A673 (cell line): Measurements from ENCODE around the gene RGS21. TPM values are rescaled to one million over a fixed set of nuclear protein-coding genes. Genes with fewer than 3 reads are reported as not detected.

Source experiments
- BruUV-seq: library from RNA; stranded (reverse); fragments of 400-500 nt; replicated peaks from 2 replicates; lab custom pipeline; 2021; lab: Mats Ljungman, UMichigan
- CTCF ChIA-PET: fragments of 300-600 bp; sonication (Branson Sonifier 250); formaldehyde crosslinking; loops from one replicate; lab custom pipeline; 2022; ENCODE audit warnings: antibody characterized with exemption; lab: Charles Lee
- POLR2A ChIA-PET: fragments of 300-600 bp; sonication (Branson Sonifier 250); formaldehyde crosslinking; loops from one replicate; lab custom pipeline; 2022; ENCODE audit warnings: antibody characterized with exemption; ENCODE audit not compliant: low non-redundant PET; lab: Charles Lee
- DNase-seq: peaks from one replicate; pipeline ENCODE4 v3.0.0-alpha.2; 2015; ENCODE audit warnings: low spot score
- H3K27ac ChIP-seq: fragments of 200-600 bp; sonication (generic); 2 replicates; pipeline ENCODE4 v1.5.1; 2016; ENCODE audit warnings: mixed run types, low read depth, mild to moderate bottlenecking, mixed read lengths, antibody characterized with exemption, low read length; ENCODE audit not compliant: poor library complexity, severe bottlenecking
- H3K27me3 ChIP-seq: fragments of 200-600 bp; sonication (generic); replicated peaks from 2 replicates; pipeline ENCODE4 v1.6.1; 2017; ENCODE audit warnings: mixed run types, low read depth, mild to moderate bottlenecking, mixed read lengths, antibody characterized with exemption, low read length; ENCODE audit not compliant: insufficient read depth, poor library complexity
- H3K36me3 ChIP-seq: fragments of 200-600 bp; sonication (generic); 2 replicates; pipeline ENCODE4 v1.6.1; 2016; ENCODE audit warnings: mixed run types, mild to moderate bottlenecking, mixed read lengths, antibody characterized with exemption, low read length; ENCODE audit not compliant: insufficient read depth, poor library complexity, severe bottlenecking
- H3K4me1 ChIP-seq: fragments of 200-600 bp; sonication (generic); 2 replicates; pipeline ENCODE4 v1.6.1; 2017; ENCODE audit warnings: mixed run types, mild to moderate bottlenecking, mixed read lengths, antibody characterized with exemption, low read length; ENCODE audit not compliant: insufficient read depth, poor library complexity, severe bottlenecking
- H3K4me3 ChIP-seq: fragments of 200-600 bp; sonication (generic); 2 replicates; pipeline ENCODE4 v1.5.1; 2016; ENCODE audit warnings: low read depth, mixed run types, mild to moderate bottlenecking, mixed read lengths, low read length; ENCODE audit not compliant: poor library complexity, severe bottlenecking
- H3K9me3 ChIP-seq: fragments of 200-600 bp; sonication (generic); 2 replicates; pipeline ENCODE4 v1.6.1; 2016; ENCODE audit warnings: mixed run types, low read depth, mild to moderate bottlenecking, mixed read lengths, antibody characterized with exemption, low read length; ENCODE audit not compliant: poor library complexity, severe bottlenecking
- EZH2 ChIP-seq: fragments of 200-600 bp; sonication (generic); IDR thresholded peaks from 2 replicates; pipeline ENCODE4 v1.6.1; 2017; ENCODE audit warnings: borderline replicate concordance, low read depth, mild to moderate bottlenecking, mixed read lengths, antibody characterized with exemption, low read length; ENCODE audit not compliant: poor library complexity, severe bottlenecking
- intact Hi-C: fragments of 100-400 bp; cut with micrococcal nuclease; formaldehyde crosslinking; loops from one replicate; pipeline ENCODE4 v1.10.0; 2022; ENCODE audit not compliant: unreplicated experiment
- total RNA-seq: library from RNA; stranded (reverse); gene quantifications from 2 replicates; pipeline ENCODE4 v1.2.3, GENCODE V29; 2021
- TF ChIP-seq, protein P1 (sequence below): fragments of 300-800, 200-600 bp; sonication (generic); conservative IDR thresholded peaks from 2 replicates; pipeline ENCODE4 v1.5.1; 2017; ENCODE audit warnings: low read depth, mild to moderate bottlenecking, antibody characterized with exemption, low read length, moderate library complexity, mixed read lengths

The RGS21 gene
- total RNA-seq, 1 experiment from 2014 or later, result 0.43 TPM

GRCh38 chr1:192327997-192328396, 11.2 kb downstream of the RGS21 start:
- TF ChIP-seq, protein P1, sequence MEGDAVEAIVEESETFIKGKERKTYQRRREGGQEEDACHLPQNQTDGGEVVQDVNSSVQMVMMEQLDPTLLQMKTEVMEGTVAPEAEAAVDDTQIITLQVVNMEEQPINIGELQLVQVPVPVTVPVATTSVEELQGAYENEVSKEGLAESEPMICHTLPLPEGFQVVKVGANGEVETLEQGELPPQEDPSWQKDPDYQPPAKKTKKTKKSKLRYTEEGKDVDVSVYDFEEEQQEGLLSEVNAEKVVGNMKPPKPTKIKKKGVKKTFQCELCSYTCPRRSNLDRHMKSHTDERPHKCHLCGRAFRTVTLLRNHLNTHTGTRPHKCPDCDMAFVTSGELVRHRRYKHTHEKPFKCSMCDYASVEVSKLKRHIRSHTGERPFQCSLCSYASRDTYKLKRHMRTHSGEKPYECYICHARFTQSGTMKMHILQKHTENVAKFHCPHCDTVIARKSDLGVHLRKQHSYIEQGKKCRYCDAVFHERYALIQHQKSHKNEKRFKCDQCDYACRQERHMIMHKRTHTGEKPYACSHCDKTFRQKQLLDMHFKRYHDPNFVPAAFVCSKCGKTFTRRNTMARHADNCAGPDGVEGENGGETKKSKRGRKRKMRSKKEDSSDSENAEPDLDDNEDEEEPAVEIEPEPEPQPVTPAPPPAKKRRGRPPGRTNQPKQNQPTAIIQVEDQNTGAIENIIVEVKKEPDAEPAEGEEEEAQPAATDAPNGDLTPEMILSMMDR, result no peak
- TF ChIP-seq EZH2, result no peak
- BruUV-seq, result no TSS peak

GRCh38 chr1:192342842-192343241, 26.1 kb downstream of the RGS21 start:
- TF ChIP-seq, protein P1, result no peak
- TF ChIP-seq EZH2, result no peak
- Histone ChIP-seq H3K27ac (peak overlapping the region; percentile 43), H3K4me3 (peak overlapping the region; percentile 20), H3K27me3 (no peaks in the 10 kb centered on the region), H3K4me1 (peaks cover 22% of the 10 kb centered on the region), H3K9me3 (peaks cover 12% of the 10 kb centered on the region), H3K36me3 (no peaks in the 10 kb centered on the region)
- POLR2A ChIA-PET, result no interaction called here
- BruUV-seq, result no TSS peak
- intact Hi-C loops, result no loop called here
- peak; percentile 55 for DNase-seq
- CTCF ChIA-PET, result no interaction called here

More at GRCh38 chr1:192327997-192328396, 11.2 kb downstream of the RGS21 start:
- intact Hi-C loops, result no loop called here
- no peak overlapping the region for H3K27ac ChIP-seq
- POLR2A ChIA-PET, result no interaction called here
- H3K4me1 ChIP-seq, result no peaks in the 10 kb centered on the region
- no peaks in the 10 kb centered on the region for H3K9me3 ChIP-seq
- no peak overlapping the region for H3K4me3 ChIP-seq
- no peaks in the 10 kb centered on the region for H3K36me3 ChIP-seq
- CTCF ChIA-PET, result no interaction called here
- H3K27me3 ChIP-seq, result no peaks in the 10 kb centered on the region
- no peak for DNase-seq

DNA sequence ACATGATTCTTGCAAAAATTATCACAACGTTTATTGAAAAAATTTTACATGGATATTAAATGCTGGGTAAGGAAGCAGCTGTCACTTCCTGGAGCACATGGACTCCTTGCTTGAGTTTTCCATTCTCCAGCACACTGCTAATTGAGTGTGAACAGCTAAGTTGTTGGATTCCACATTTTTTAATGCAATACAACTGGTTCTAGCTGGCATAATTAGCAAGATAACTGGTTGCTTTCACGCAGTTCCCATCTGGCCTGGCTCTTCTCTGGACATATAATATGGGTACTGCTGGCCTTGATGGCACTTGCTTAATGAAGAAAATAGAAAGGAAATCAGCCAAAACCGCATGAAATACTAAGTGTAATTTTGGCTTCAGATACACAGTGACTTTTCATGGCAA, 26.6 kb downstream of the RGS21 start:
- H3K27me3 ChIP-seq, result no peaks in the 10 kb centered on the region
- intact Hi-C loops, result no loop called here
- ChIA-PET POLR2A (no interaction called here), CTCF (no interaction called here)
- H3K27ac ChIP-seq, result peak overlapping the region; percentile 43
- BruUV-seq, result no TSS peak
- no peak for TF ChIP-seq EZH2
- TF ChIP-seq, protein P1, result no peak
- H3K36me3 ChIP-seq, result no peaks in the 10 kb centered on the region
- DNase-seq, result peak; percentile 85
- peaks cover 12% of the 10 kb centered on the region for H3K9me3 ChIP-seq
- peak overlapping the region; percentile 20 for H3K4me3 ChIP-seq
- peaks cover 22% of the 10 kb centered on the region for H3K4me1 ChIP-seq
